CD4-positive, alpha-beta T cell treated with Interleukin-15 for 1 hour (primary cell): ENCODE data around the gene FGF12.
A peak's percentile ranks its signal among the peaks of the same experiment; 100 is the strongest.

Experiments used
- DNase-seq: peaks from one replicate; pipeline ENCODE4 v3.0.0-alpha.2; 2020

FGF12 gene

GRCh38 chr3:192487033-192487432 lies 240.3 kb downstream of the FGF12 start:
- DNase-seq = no peak

- no peak for DNase-seq
These were observed 244.5 kb downstream of the FGF12 start for GRCh38 chr3:192482809-192483208.

GRCh38 chr3:192482391-192482790 lies 244.9 kb downstream of the FGF12 start:
- no peak for DNase-seq

GRCh38 chr3:192481638-192482037 lies 245.7 kb downstream of the FGF12 start:
- DNase-seq = no peak

- peak; percentile 26 for DNase-seq
These were observed 259.9 kb downstream of the FGF12 start for GRCh38 chr3:192467230-192468140.

- DNase-seq = no peak
These were observed 278.3 kb downstream of the FGF12 start for GRCh38 chr3:192449036-192449435.

GRCh38 chr3:192445770-192446644 lies 281.3 kb downstream of the FGF12 start:
- DNase-seq = no peak

GRCh38 chr3:192444791-192445106 lies 282.6 kb downstream of the FGF12 start:
- DNase-seq = no peak

GRCh38 chr3:192444096-192444790 lies 283.1 kb downstream of the FGF12 start:
- DNase-seq = no peak

GRCh38 chr3:192435241-192435640 lies 292.1 kb downstream of the FGF12 start:
- DNase-seq = no peak

GRCh38 chr3:192434186-192434585 lies 293.2 kb downstream of the FGF12 start:
- DNase-seq = no peak

GRCh38 chr3:192433704-192434103 lies 293.6 kb downstream of the FGF12 start:
- DNase-seq = no peak

- DNase-seq = no peak
These were observed 304.4 kb downstream of the FGF12 start for GRCh38 chr3:192422997-192423342.

GRCh38 chr3:192422321-192422996 lies 304.9 kb downstream of the FGF12 start:
- no peak for DNase-seq

- no peak for DNase-seq
These were observed 308.0 kb downstream of the FGF12 start for GRCh38 chr3:192419312-192419711.

- DNase-seq = no peak
These were observed 309.7 kb downstream of the FGF12 start for GRCh38 chr3:192417559-192418055.

GRCh38 chr3:192417017-192417416 lies 310.3 kb downstream of the FGF12 start:
- no peak for DNase-seq

- no peak for DNase-seq
These were observed 313.9 kb downstream of the FGF12 start for GRCh38 chr3:192413461-192413860.

GRCh38 chr3:192410684-192410960 lies 316.7 kb downstream of the FGF12 start:
- no peak for DNase-seq

- no peak for DNase-seq
These were observed 317.3 kb downstream of the FGF12 start for GRCh38 chr3:192409838-192410683.

- no peak for DNase-seq
These were observed 318.0 kb downstream of the FGF12 start for GRCh38 chr3:192409201-192409837.
